Body of pancreas (tissue), 4 donors: Measurements from ENCODE around the gene HOXC12. TPM values are rescaled to one million over a fixed set of nuclear protein-coding genes. Genes with fewer than 3 reads are reported as not detected.

Experiments
- ATAC-seq: fragments of 150-250 bp; one replicate; pipeline ENCODE4 v1.9.1; 2016
- DNase-seq, 4 donors: peaks; one replicate each; pipeline ENCODE4 v3.0.0-alpha.2; 2019
- H3K27ac ChIP-seq, 4 donors: fragments of 200-600 bp; sonication (generic); 1 replicate in 3 of 4; 2 replicates in 1 of 4; pipeline versions ENCODE4 v1.5.1 to v1.6.1; 2016 to 2019; ENCODE audit warnings: mild to moderate bottlenecking in 1 of 4, mixed read lengths in 1 of 4, moderate library complexity in 1 of 4
- H3K27me3 ChIP-seq, 2 donors: fragments of 200-600 bp; sonication (generic); one replicate each; pipeline ENCODE4 v1.6.0; 2016; ENCODE audit warnings: mild to moderate bottlenecking in 1 of 2
- H3K36me3 ChIP-seq, 2 donors: fragments of 200-600 bp; sonication (generic); replicated peaks in 1 of 2; 2 replicates each; pipeline ENCODE4 v1.5.1; 2016; ENCODE audit warnings: low read depth in 2 of 2; ENCODE audit not compliant: insufficient read depth in 1 of 2
- H3K4me1 ChIP-seq: fragments of 200-600 bp; sonication (generic); one replicate; pipeline ENCODE4 v1.6.0; 2016
- H3K4me3 ChIP-seq, 2 donors: fragments of 200-600 bp; sonication (generic); 1 replicate in 1 of 2; 2 replicates in 1 of 2; pipeline ENCODE4 v1.5.1; 2016 to 2019
- H3K9me3 ChIP-seq, 3 donors: fragments of 200-600 bp; sonication (generic); 1 replicate in 2 of 3; 2 replicates in 1 of 3; pipeline ENCODE4 v1.5.1; 2016
- POLR2A ChIP-seq, 3 donors: fragments of 450-650 bp; IDR thresholded peaks; one replicate each; pipeline ENCODE4 v1.6.1; 2016; ENCODE audit warnings: antibody characterized with exemption in 3 of 3, mild to moderate bottlenecking in 2 of 3
- WGBS, 2 donors: methylation state at CpG; one replicate each; pipeline ENCODE4 v1.1.5; 2017; 5-methylcytosine and 5-hydroxymethylcytosine counted together
- intact Hi-C: fragments of 100-400 bp; cut with DNase I; formaldehyde crosslinking; loops from one replicate; pipeline ENCODE4 v1.15.1; 2023
- total RNA-seq, 2 donors: library from RNA; depleted of rRNA; stranded (reverse); fragments of >200 nt; gene quantifications; one replicate each; pipeline ENCODE4 v1.1.0, GENCODE V29; 2016
- TF ChIP-seq, protein P1 (sequence below), 7 experiments: fragments of 450-650 bp in 4 of 7; fragments of 200-600 bp in 3 of 7; sonication (generic) in 3 of 7; IDR thresholded peaks; one replicate each; pipeline ENCODE4 v1.5.1; 2016 to 2019; ENCODE audit warnings: antibody characterized with exemption in 7 of 7

Gene HOXC12, protein sequence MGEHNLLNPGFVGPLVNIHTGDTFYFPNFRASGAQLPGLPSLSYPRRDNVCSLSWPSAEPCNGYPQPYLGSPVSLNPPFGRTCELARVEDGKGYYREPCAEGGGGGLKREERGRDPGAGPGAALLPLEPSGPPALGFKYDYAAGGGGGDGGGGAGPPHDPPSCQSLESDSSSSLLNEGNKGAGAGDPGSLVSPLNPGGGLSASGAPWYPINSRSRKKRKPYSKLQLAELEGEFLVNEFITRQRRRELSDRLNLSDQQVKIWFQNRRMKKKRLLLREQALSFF
- total RNA-seq: not detected

GRCh38 chr12:53954694-53955035, at the start of gene HOXC12:
Gene HOXC12 (plus strand): TSS chr12:53954903. CDS start chr12:53954930, 27 bp downstream.
- DNase-seq (no peak), ATAC-seq (no peak)
- Histone ChIP-seq H3K4me3 (no peak within 1 kb of the TSS), H3K9me3 (no peaks in the 10 kb centered on the region), H3K36me3 (no peaks in the 10 kb centered on the region), H3K27ac (no peak within 1 kb of the TSS), H3K4me1 (peaks cover 26% of the 10 kb centered on the region), H3K27me3 (peaks cover 3 to 85% of the 10 kb centered on the region in 2 donors)
- WGBS, 2 donors: 3 to 4% methylated on average over 2 to 20 of the region's 20 CpGs
- TF ChIP-seq, protein P1, sequence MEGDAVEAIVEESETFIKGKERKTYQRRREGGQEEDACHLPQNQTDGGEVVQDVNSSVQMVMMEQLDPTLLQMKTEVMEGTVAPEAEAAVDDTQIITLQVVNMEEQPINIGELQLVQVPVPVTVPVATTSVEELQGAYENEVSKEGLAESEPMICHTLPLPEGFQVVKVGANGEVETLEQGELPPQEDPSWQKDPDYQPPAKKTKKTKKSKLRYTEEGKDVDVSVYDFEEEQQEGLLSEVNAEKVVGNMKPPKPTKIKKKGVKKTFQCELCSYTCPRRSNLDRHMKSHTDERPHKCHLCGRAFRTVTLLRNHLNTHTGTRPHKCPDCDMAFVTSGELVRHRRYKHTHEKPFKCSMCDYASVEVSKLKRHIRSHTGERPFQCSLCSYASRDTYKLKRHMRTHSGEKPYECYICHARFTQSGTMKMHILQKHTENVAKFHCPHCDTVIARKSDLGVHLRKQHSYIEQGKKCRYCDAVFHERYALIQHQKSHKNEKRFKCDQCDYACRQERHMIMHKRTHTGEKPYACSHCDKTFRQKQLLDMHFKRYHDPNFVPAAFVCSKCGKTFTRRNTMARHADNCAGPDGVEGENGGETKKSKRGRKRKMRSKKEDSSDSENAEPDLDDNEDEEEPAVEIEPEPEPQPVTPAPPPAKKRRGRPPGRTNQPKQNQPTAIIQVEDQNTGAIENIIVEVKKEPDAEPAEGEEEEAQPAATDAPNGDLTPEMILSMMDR (IDR thresholded peaks at IDR 0.05): no peak
- no peak for TF ChIP-seq POLR2A (IDR thresholded peaks at IDR 0.05)
- intact Hi-C loops: no loop called here

GRCh38 chr12:53907103-53907502, 47.6 kb upstream of the HOXC12 start:
- Histone ChIP-seq H3K27ac (no peak overlapping the region), H3K4me1 (no peaks in the 10 kb centered on the region), H3K27me3 (no peaks in the 10 kb centered on the region), H3K36me3 (no peaks in the 10 kb centered on the region), H3K4me3 (no peak overlapping the region), H3K9me3 (no peaks in the 10 kb centered on the region)
- 61 to 65% methylated on average over 3 of the region's 3 CpGs for WGBS, 2 donors
- ATAC-seq (no peak), DNase-seq (no peak)
- intact Hi-C loops: no loop called here
- TF ChIP-seq, protein P1 (IDR thresholded peaks at IDR 0.05): no peak

- no peaks in the 10 kb centered on the region for H3K36me3 ChIP-seq
- intact Hi-C loops: no loop called here
- H3K9me3 ChIP-seq: no peaks in the 10 kb centered on the region
- TF ChIP-seq POLR2A (IDR thresholded peaks at IDR 0.05): no peak
- TF ChIP-seq, protein P1 (IDR thresholded peaks at IDR 0.05): no peak
- peaks cover 0 to 4% of the 10 kb centered on the region in 2 donors for H3K27me3 ChIP-seq
- 61 to 62% methylated on average over 5 of the region's 5 CpGs for WGBS, 2 donors
- H3K4me3 ChIP-seq: no peak overlapping the region
- no peak for DNase-seq
- peaks cover 5% of the 10 kb centered on the region for H3K4me1 ChIP-seq
- no peak overlapping the region for H3K27ac ChIP-seq
- ATAC-seq: no peak
Measured at GRCh38 chr12:53916788-53917655, 37.7 kb upstream of the HOXC12 start.

DNA sequence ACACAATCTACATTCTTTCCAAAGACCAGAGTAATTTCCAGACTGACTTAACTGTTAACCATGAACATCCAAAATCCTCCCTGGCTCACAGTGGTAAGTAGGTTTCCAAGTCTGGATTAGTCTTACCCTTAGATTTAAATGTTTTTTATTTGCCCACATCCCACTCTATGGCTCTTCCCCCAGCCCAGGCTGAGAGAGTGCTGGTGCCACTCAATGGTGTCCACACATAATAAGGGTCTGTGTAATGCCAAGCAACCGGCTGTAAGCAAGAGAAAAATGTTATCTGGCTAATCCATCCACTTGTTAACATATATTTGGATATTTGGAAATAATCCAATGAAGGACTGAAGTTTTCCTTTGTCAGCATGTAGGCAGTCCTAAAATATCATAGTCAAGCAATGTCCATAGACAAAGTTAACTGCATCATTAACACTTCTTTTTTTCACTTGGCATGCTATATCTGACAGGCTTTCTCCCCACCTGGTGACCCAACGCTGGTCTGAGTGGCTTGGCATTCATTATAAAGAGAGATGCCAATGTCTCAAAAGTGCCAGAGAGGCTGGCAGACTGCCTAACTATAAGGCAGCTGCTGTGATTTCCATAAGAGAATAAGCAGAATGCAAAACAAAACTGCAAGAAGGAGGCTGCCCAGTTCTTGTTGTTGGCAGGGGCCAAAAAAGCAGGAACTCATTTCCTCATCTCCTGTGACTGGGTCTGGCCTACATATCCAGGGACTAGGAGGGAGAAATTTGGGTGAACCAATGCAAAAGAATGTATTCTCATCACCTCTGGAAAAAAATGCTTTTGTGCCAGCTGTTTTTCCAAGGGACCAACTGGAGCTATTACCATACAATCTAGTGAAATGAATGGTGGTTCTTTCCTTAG, 29.9 kb upstream of the HOXC12 start:
- H3K27ac ChIP-seq: no peak overlapping the region
- no peak overlapping the region for H3K4me3 ChIP-seq
- H3K9me3 ChIP-seq: no peaks in the 10 kb centered on the region
- peaks cover 5% of the 10 kb centered on the region for H3K4me1 ChIP-seq
- no peaks in the 10 kb centered on the region for H3K36me3 ChIP-seq
- TF ChIP-seq, protein P1 (IDR thresholded peaks at IDR 0.05): no peak
- no peak for TF ChIP-seq POLR2A (IDR thresholded peaks at IDR 0.05)
- peaks cover 0 to 14% of the 10 kb centered on the region in 2 donors for H3K27me3 ChIP-seq
- DNase-seq (no peak), ATAC-seq (no peak)
- intact Hi-C loops: no loop called here
- WGBS, 2 donors: 8 to 13% methylated on average over 2 of the region's 2 CpGs
